GM23338 (cell line): ENCODE measurements around the gene KCNJ6. TPM values are rescaled to one million over a fixed set of nuclear protein-coding genes. Genes with fewer than 3 reads are reported as not detected.

ENCODE experiments used
- ATAC-seq: fragments of 200-7000 bp; cut with Tn5 transposase; 3 replicates; pipeline ENCODE4 v1.9.1; 2020
- DNase-seq: peaks from one replicate; pipeline ENCODE4 v3.0.0-alpha.2; 2015; ENCODE audit warnings: low spot score
- H2AFZ ChIP-seq: fragments of 200-600 bp; sonication (generic); 2 replicates; pipeline ENCODE4 v1.8.0; 2016; ENCODE audit warnings: antibody characterized with exemption, mild to moderate bottlenecking, moderate library complexity
- H3F3A ChIP-seq: fragments of 200-600 bp; sonication (generic); replicated peaks from 2 replicates; pipeline ENCODE4 v1.8.0; 2017; ENCODE audit warnings: antibody characterized with exemption, mixed run types, low read depth
- H3K27ac ChIP-seq: fragments of 200-600 bp; sonication (generic); 2 replicates; pipeline ENCODE4 v1.6.1; 2016; ENCODE audit warnings: low read depth
- H3K27me3 ChIP-seq: fragments of 200-600 bp; sonication (generic); 2 replicates; pipeline ENCODE4 v1.8.0; 2016; ENCODE audit warnings: mild to moderate bottlenecking, mixed run types, moderate library complexity; ENCODE audit not compliant: insufficient read depth
- H3K36me3 ChIP-seq: fragments of 200-600 bp; sonication (generic); 2 replicates; pipeline ENCODE4 v1.8.0; 2016; ENCODE audit warnings: mild to moderate bottlenecking; ENCODE audit not compliant: insufficient read depth
- H3K4me1 ChIP-seq: fragments of 200-600 bp; sonication (generic); 2 replicates; pipeline ENCODE4 v1.8.0; 2016; ENCODE audit warnings: mild to moderate bottlenecking, moderate library complexity; ENCODE audit not compliant: insufficient read depth
- H3K4me2 ChIP-seq: fragments of 200-600 bp; sonication (generic); 2 replicates; pipeline ENCODE4 v1.7.1; 2017; ENCODE audit warnings: mixed run types
- H3K4me3 ChIP-seq: fragments of 200-600 bp; sonication (generic); 2 replicates; pipeline ENCODE4 v1.6.1; 2016; ENCODE audit warnings: mixed run types
- H3K79me2 ChIP-seq: fragments of 200-600 bp; sonication (generic); replicated peaks from 2 replicates; pipeline ENCODE4 v1.8.0; 2017; ENCODE audit warnings: mild to moderate bottlenecking; ENCODE audit not compliant: insufficient read depth
- H3K9me2 ChIP-seq: fragments of 200-600 bp; sonication (generic); 2 replicates; pipeline ENCODE4 v1.8.0; 2017; ENCODE audit not compliant: insufficient read depth
- H4K20me1 ChIP-seq: fragments of 200-600 bp; sonication (generic); replicated peaks from 2 replicates; pipeline ENCODE4 v1.8.0; 2017; ENCODE audit warnings: mild to moderate bottlenecking; ENCODE audit not compliant: insufficient read depth
- H3K27ac Mint-ChIP-seq: 2 replicates; pipeline ENCODE4 v1.8.0; 2020; ENCODE audit warnings: inconsistent platforms, mild to moderate bottlenecking, moderate library complexity, mixed read lengths
- H3K27me3 Mint-ChIP-seq: 3 replicates; pipeline ENCODE4 v1.8.0; 2022; ENCODE audit warnings: low read depth, mild to moderate bottlenecking, moderate library complexity, mixed read lengths, inconsistent platforms; ENCODE audit not compliant: insufficient read depth, poor library complexity
- H3K36me3 Mint-ChIP-seq: 3 replicates; pipeline ENCODE4 v1.8.0; 2021; ENCODE audit warnings: low read depth, mild to moderate bottlenecking, inconsistent platforms, moderate library complexity, mixed read lengths
- H3K4me1 Mint-ChIP-seq: 3 replicates; pipeline ENCODE4 v1.8.0; 2020; ENCODE audit warnings: mild to moderate bottlenecking, inconsistent platforms, mixed read lengths
- H3K4me3 Mint-ChIP-seq: 3 replicates; pipeline ENCODE4 v1.8.0; 2021; ENCODE audit warnings: moderate library complexity, mild to moderate bottlenecking, inconsistent platforms, mixed read lengths
- H3K9me3 Mint-ChIP-seq: 3 replicates; pipeline ENCODE4 v1.8.0; 2020; ENCODE audit warnings: moderate library complexity, mild to moderate bottlenecking, inconsistent platforms, mixed read lengths
- CREB1 ChIP-seq: fragments of 250-450 bp; sonication (Bioruptor Pico); IDR thresholded peaks from 2 replicates; pipeline ENCODE4 v1.5.0; 2020; ENCODE audit warnings: low read depth, mild to moderate bottlenecking, moderate library complexity
- CTCF ChIP-seq, 2 experiments: fragments of 200-600 bp in 1 of 2; sonication (generic) in 1 of 2; conservative IDR thresholded peaks; 2 replicates each; pipeline versions ENCODE4 v1.5.1 to v1.6.1; 2016 to 2017; ENCODE audit warnings: antibody characterized with exemption in 2 of 2, low read depth in 2 of 2, mild to moderate bottlenecking in 2 of 2, moderate library complexity in 1 of 2
- ETS1 ChIP-seq: IDR thresholded peaks from 2 replicates; pipeline ENCODE4 v1.6.1; 2016; ENCODE audit warnings: antibody characterized with exemption
- EZH2 ChIP-seq: fragments of 200-600 bp; sonication (generic); IDR thresholded peaks from one replicate; pipeline ENCODE4 v1.8.0; 2017; ENCODE audit warnings: antibody characterized with exemption, mild to moderate bottlenecking, low read depth; ENCODE audit not compliant: unreplicated experiment
- EZH2phosphoT487 ChIP-seq: fragments of 200-600 bp; sonication (generic); IDR thresholded peaks from one replicate; pipeline ENCODE4 v1.8.1; 2018; ENCODE audit warnings: antibody characterized with exemption; ENCODE audit not compliant: unreplicated experiment
- JUNB ChIP-seq: IDR thresholded peaks from one replicate; pipeline ENCODE4 v1.6.1; 2016; ENCODE audit warnings: antibody characterized with exemption; ENCODE audit not compliant: unreplicated experiment
- NANOG ChIP-seq: IDR thresholded peaks from 2 replicates; pipeline ENCODE4 v1.6.1; 2016; ENCODE audit warnings: antibody characterized with exemption, borderline replicate concordance
- POLR2AphosphoS5 ChIP-seq: IDR thresholded peaks from 2 replicates; pipeline ENCODE4 v1.6.1; 2016; ENCODE audit warnings: antibody characterized with exemption, low read depth
- REST ChIP-seq: IDR thresholded peaks from one replicate; pipeline ENCODE4 v1.6.1; 2018; ENCODE audit warnings: antibody characterized with exemption; ENCODE audit not compliant: unreplicated experiment
- STAT1 ChIP-seq: IDR thresholded peaks from one replicate; pipeline ENCODE4 v1.6.1; 2016; ENCODE audit warnings: antibody characterized with exemption; ENCODE audit not compliant: unreplicated experiment
- ZNF114 ChIP-seq: fragments of 250-450 bp; sonication (Bioruptor Pico); IDR thresholded peaks from 2 replicates; pipeline ENCODE4 v1.5.0; 2020; ENCODE audit warnings: mild to moderate bottlenecking, moderate library complexity
- ZNF331 ChIP-seq: fragments of 250-450 bp; sonication (Bioruptor Pico); IDR thresholded peaks from 2 replicates; pipeline ENCODE4 v1.5.0; 2020; ENCODE audit warnings: low read depth, mild to moderate bottlenecking, moderate library complexity
- polyA plus RNA-seq: library from polyadenylated mRNA; unstranded; fragments of >200 nt; fragmentation: Nextera tagmentation; extraction: Ambion mirVana; gene quantifications from 2 replicates; pipeline ENCODE4 v1.2.1, GENCODE V29; 2016
- total RNA-seq: library from RNA; depleted of rRNA; stranded (reverse); fragments of >200 nt; shearing (Covaris generic); gene quantifications from 2 replicates; pipeline ENCODE4 v1.2.3, GENCODE V29; 2014
- TF ChIP-seq, protein P1 (sequence below): fragments of 250-450 bp; sonication (Bioruptor Pico); IDR thresholded peaks from 2 replicates; pipeline ENCODE4 v1.5.0; 2020; ENCODE audit warnings: mild to moderate bottlenecking, moderate library complexity

KCNJ6 gene
- total and polyA plus RNA-seq, 2 experiments from 2014 or later, result 0.48 to 0.52 TPM

GRCh38 chr21:37753122-37753599 lies 163.1 kb downstream of the KCNJ6 start:
- H3K9me2 ChIP-seq, result no peaks in the 10 kb centered on the region
- H3K27ac ChIP-seq, result no peak overlapping the region
- Mint-ChIP-seq H3K27ac (no peak overlapping the region), H3K9me3 (0 out of 3 replicates have a peak, but pooled peaks cover 2% of the 10 kb centered on the region), H3K4me3 (no peak overlapping the region), H3K27me3 (peaks cover 10% of the 10 kb centered on the region), H3K36me3 (no peaks in the 10 kb centered on the region), H3K4me1 (peaks cover 18% of the 10 kb centered on the region)
- peaks cover 20% of the 10 kb centered on the region for H3K4me1 ChIP-seq
- no peak overlapping the region for H2AFZ ChIP-seq
- H3K79me2 ChIP-seq, result no peaks in the 10 kb centered on the region
- H3F3A ChIP-seq, result no peaks in the 10 kb centered on the region
- H3K4me2 ChIP-seq, result no peak overlapping the region
- no peaks in the 10 kb centered on the region for H3K36me3 ChIP-seq
- no peak overlapping the region for H3K4me3 ChIP-seq
- ATAC-seq (no peak), DNase-seq (no peak)
- no peak for TF ChIP-seq STAT1
- TF ChIP-seq, protein P1, sequence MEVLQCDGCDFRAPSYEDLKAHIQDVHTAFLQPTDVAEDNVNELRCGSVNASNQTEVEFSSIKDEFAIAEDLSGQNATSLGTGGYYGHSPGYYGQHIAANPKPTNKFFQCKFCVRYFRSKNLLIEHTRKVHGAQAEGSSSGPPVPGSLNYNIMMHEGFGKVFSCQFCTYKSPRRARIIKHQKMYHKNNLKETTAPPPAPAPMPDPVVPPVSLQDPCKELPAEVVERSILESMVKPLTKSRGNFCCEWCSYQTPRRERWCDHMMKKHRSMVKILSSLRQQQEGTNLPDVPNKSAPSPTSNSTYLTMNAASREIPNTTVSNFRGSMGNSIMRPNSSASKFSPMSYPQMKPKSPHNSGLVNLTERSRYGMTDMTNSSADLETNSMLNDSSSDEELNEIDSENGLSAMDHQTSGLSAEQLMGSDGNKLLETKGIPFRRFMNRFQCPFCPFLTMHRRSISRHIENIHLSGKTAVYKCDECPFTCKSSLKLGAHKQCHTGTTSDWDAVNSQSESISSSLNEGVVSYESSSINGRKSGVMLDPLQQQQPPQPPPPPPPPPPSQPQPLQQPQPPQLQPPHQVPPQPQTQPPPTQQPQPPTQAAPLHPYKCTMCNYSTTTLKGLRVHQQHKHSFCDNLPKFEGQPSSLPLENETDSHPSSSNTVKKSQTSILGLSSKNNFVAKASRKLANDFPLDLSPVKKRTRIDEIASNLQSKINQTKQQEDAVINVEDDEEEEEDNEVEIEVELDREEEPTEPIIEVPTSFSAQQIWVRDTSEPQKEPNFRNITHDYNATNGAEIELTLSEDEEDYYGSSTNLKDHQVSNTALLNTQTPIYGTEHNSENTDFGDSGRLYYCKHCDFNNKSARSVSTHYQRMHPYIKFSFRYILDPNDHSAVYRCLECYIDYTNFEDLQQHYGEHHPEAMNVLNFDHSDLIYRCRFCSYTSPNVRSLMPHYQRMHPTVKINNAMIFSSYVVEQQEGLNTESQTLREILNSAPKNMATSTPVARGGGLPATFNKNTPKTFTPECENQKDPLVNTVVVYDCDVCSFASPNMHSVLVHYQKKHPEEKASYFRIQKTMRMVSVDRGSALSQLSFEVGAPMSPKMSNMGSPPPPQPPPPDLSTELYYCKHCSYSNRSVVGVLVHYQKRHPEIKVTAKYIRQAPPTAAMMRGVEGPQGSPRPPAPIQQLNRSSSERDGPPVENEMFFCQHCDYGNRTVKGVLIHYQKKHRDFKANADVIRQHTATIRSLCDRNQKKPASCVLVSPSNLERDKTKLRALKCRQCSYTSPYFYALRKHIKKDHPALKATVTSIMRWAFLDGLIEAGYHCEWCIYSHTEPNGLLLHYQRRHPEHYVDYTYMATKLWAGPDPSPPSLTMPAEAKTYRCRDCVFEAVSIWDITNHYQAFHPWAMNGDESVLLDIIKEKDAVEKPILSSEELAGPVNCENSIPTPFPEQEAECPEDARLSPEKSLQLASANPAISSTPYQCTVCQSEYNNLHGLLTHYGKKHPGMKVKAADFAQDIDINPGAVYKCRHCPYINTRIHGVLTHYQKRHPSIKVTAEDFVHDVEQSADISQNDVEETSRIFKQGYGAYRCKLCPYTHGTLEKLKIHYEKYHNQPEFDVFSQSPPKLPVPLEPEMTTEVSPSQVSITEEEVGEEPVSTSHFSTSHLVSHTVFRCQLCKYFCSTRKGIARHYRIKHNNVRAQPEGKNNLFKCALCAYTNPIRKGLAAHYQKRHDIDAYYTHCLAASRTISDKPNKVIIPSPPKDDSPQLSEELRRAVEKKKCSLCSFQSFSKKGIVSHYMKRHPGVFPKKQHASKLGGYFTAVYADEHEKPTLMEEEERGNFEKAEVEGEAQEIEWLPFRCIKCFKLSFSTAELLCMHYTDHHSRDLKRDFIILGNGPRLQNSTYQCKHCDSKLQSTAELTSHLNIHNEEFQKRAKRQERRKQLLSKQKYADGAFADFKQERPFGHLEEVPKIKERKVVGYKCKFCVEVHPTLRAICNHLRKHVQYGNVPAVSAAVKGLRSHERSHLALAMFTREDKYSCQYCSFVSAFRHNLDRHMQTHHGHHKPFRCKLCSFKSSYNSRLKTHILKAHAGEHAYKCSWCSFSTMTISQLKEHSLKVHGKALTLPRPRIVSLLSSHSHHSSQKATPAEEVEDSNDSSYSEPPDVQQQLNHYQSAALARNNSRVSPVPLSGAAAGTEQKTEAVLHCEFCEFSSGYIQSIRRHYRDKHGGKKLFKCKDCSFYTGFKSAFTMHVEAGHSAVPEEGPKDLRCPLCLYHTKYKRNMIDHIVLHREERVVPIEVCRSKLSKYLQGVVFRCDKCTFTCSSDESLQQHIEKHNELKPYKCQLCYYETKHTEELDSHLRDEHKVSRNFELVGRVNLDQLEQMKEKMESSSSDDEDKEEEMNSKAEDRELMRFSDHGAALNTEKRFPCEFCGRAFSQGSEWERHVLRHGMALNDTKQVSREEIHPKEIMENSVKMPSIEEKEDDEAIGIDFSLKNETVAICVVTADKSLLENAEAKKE (CRISPR knock-in tag), result no peak
- TF ChIP-seq ZNF114 (CRISPR knock-in tag), result no peak
- TF ChIP-seq CTCF (conservative IDR thresholded peaks at IDR 0.05; ENCODE audit: low read depth in 2 of 2), result no peak
- TF ChIP-seq EZH2, result no peak
- TF ChIP-seq NANOG, result no peak
- no peak for TF ChIP-seq JUNB
- no peak for TF ChIP-seq ETS1
- no peak for TF ChIP-seq REST
- no peak for TF ChIP-seq CREB1 (CRISPR knock-in tag)
- TF ChIP-seq EZH2phosphoT487, result no peak
- no peak for TF ChIP-seq POLR2AphosphoS5
- TF ChIP-seq ZNF331 (CRISPR knock-in tag), result no peak
- no peaks in the 10 kb centered on the region for H4K20me1 ChIP-seq
- H3K27me3 ChIP-seq, result no peaks in the 10 kb centered on the region
